Stimulated activated naive CD8-positive, alpha-beta T cell treated with anti-CD3 and anti-CD28 coated beads, Interleukin-15, amount 100 ng/mL, for 72 hours (primary cell): ENCODE data around the gene RAB12.
A peak's percentile ranks its signal among the peaks of the same experiment; 100 is the strongest.
"Not testable (repeated sequence)": the region's sequence is repeated elsewhere in the genome, so short reads cannot be mapped to it uniquely, and the experiment has no call there.

Source experiments
- ATAC-seq: fragments of 150-1000 bp; cut with Tn5 transposase; 2 replicates; pipeline ENCODE4 v1.10.0; 2021; ENCODE audit warnings: mild to moderate bottlenecking, moderate library complexity
- DNase-seq, 2 donors: peaks; one replicate each; pipeline ENCODE4 v3.0.0; 2021 to 2022
- H3K27ac Mint-ChIP-seq, 2 donors: one replicate each; pipeline ENCODE4 v1.8.0; 2022; ENCODE audit warnings: mild to moderate bottlenecking in 2 of 2, mixed read lengths in 2 of 2, moderate library complexity in 2 of 2
- H3K27me3 Mint-ChIP-seq: one replicate; pipeline ENCODE4 v1.8.0; 2022; ENCODE audit warnings: mixed read lengths
- H3K4me1 Mint-ChIP-seq: one replicate; pipeline ENCODE4 v1.8.0; 2022; ENCODE audit warnings: mild to moderate bottlenecking, mixed read lengths
- H3K4me3 Mint-ChIP-seq, 2 donors: one replicate each; pipeline ENCODE4 v1.8.0; 2022; ENCODE audit warnings: mild to moderate bottlenecking in 2 of 2, mixed read lengths in 2 of 2, moderate library complexity in 1 of 2
- H3K9me3 Mint-ChIP-seq, 2 donors: one replicate each; pipeline ENCODE4 v1.8.0; 2022; ENCODE audit warnings: mixed read lengths in 2 of 2

Gene RAB12

GRCh38 chr18:8605974-8606373 is 3.3 kb upstream of the RAB12 start:
- no peak for ATAC-seq
- no peak overlapping the region for H3K27ac Mint-ChIP-seq
- H3K9me3 Mint-ChIP-seq: peaks cover 0 to 7% of the 10 kb centered on the region in 2 donors
- DNase-seq: no peak
- peaks cover 19% of the 10 kb centered on the region for H3K27me3 Mint-ChIP-seq
- peaks cover 42% of the 10 kb centered on the region for H3K4me1 Mint-ChIP-seq
- H3K4me3 Mint-ChIP-seq: peak overlapping the region in 1 of 2 donors; percentile 45

- Mint-ChIP-seq H3K27ac (peak overlapping the region in 1 of 2 donors; percentile 78), H3K4me1 (peaks cover 55% of the 10 kb centered on the region)
- ATAC-seq: no peak
These were observed 1.2 kb upstream of the RAB12 start for GRCh38 chr18:8607776-8608742.

GRCh38 chr18:8609659-8610458 is 622 bp downstream of the RAB12 start:
- peak; percentile 29 for ATAC-seq
- Mint-ChIP-seq H3K4me3 (peak overlapping the region; percentile 80 to 84), H3K27ac (peak overlapping the region; percentile 77 to 91), H3K4me1 (peaks cover 61% of the 10 kb centered on the region), H3K9me3 (peaks cover 0 to 7% of the 10 kb centered on the region in 2 donors), H3K27me3 (no peaks in the 10 kb centered on the region)
- peak; percentile 26 to 29 for DNase-seq

More at GRCh38 chr18:8607776-8608742, 1.2 kb upstream of the RAB12 start:
- H3K4me3 Mint-ChIP-seq: peak overlapping the region; percentile 82 to 94
- no peak for DNase-seq
- H3K9me3 Mint-ChIP-seq: peaks cover 0 to 7% of the 10 kb centered on the region in 2 donors
- H3K27me3 Mint-ChIP-seq: peaks cover 2% of the 10 kb centered on the region

- Mint-ChIP-seq H3K4me3 (peak overlapping the region; percentile 80 to 84), H3K27me3 (no peaks in the 10 kb centered on the region), H3K9me3 (peaks cover 0 to 7% of the 10 kb centered on the region in 2 donors), H3K4me1 (peaks cover 67% of the 10 kb centered on the region), H3K27ac (peak overlapping the region; percentile 77 to 91)
- DNase-seq: peak; percentile 9 to 37
- peak; percentile 33 for ATAC-seq
These were observed 1.2 kb downstream of the RAB12 start for GRCh38 chr18:8610459-8610851.

GRCh38 chr18:8611916-8612576 is 2.8 kb downstream of the RAB12 start:
- H3K4me1 Mint-ChIP-seq: peaks cover 73% of the 10 kb centered on the region
- no peaks in the 10 kb centered on the region for H3K9me3 Mint-ChIP-seq
- DNase-seq (no peak), ATAC-seq (no peak)
- H3K4me3 Mint-ChIP-seq: peak overlapping the region; percentile 80 to 84
- H3K27me3 Mint-ChIP-seq: no peaks in the 10 kb centered on the region
- no peak overlapping the region for H3K27ac Mint-ChIP-seq

GRCh38 chr18:8614875-8615274 is 5.6 kb downstream of the RAB12 start:
- Mint-ChIP-seq H3K27me3 (no peaks in the 10 kb centered on the region), H3K4me3 (peak overlapping the region in 1 of 2 donors; percentile 38), H3K27ac (peak overlapping the region in 1 of 2 donors; percentile 85), H3K9me3 (no peaks in the 10 kb centered on the region), H3K4me1 (peaks cover 86% of the 10 kb centered on the region)
- ATAC-seq: no peak
- DNase-seq: no peak

- ATAC-seq (peak; percentile 52), DNase-seq (no peak)
- peaks cover 86% of the 10 kb centered on the region for H3K4me1 Mint-ChIP-seq
- peak overlapping the region; percentile 83 to 85 for H3K27ac Mint-ChIP-seq
- peak overlapping the region in 1 of 2 donors; percentile 5 for H3K4me3 Mint-ChIP-seq
- H3K9me3 Mint-ChIP-seq: no peaks in the 10 kb centered on the region
- H3K27me3 Mint-ChIP-seq: no peaks in the 10 kb centered on the region
These were observed 6.3 kb downstream of the RAB12 start for GRCh38 chr18:8615397-8616027.

GRCh38 chr18:8616028-8616401 is 6.8 kb downstream of the RAB12 start:
- Mint-ChIP-seq H3K27me3 (no peaks in the 10 kb centered on the region), H3K27ac (no peak overlapping the region), H3K4me1 (peaks cover 85% of the 10 kb centered on the region), H3K9me3 (no peaks in the 10 kb centered on the region), H3K4me3 (no peak overlapping the region)
- ATAC-seq (no peak), DNase-seq (no peak)

- H3K4me1 Mint-ChIP-seq: peaks cover 75% of the 10 kb centered on the region
- ATAC-seq: no peak
These were observed 8.7 kb downstream of the RAB12 start for GRCh38 chr18:8617907-8618306.

GRCh38 chr18:8619041-8619440 is 9.8 kb downstream of the RAB12 start:
- no peak for ATAC-seq
- Mint-ChIP-seq H3K27me3 (no peaks in the 10 kb centered on the region), H3K9me3 (peaks cover 4 to 7% of the 10 kb centered on the region in 2 donors), H3K4me1 (peaks cover 78% of the 10 kb centered on the region), H3K27ac (peak overlapping the region in 1 of 2 donors; percentile 75), H3K4me3 (no peak overlapping the region)
- DNase-seq: no peak

More at GRCh38 chr18:8617907-8618306, 8.7 kb downstream of the RAB12 start:
- Mint-ChIP-seq H3K4me3 (no peak overlapping the region), H3K27me3 (no peaks in the 10 kb centered on the region), H3K27ac (no peak overlapping the region), H3K9me3 (peaks cover 4 to 7% of the 10 kb centered on the region in 2 donors)
- DNase-seq: no peak

GRCh38 chr18:8619835-8620577 is 10.8 kb downstream of the RAB12 start:
- Mint-ChIP-seq H3K4me3 (no peak overlapping the region), H3K27ac (no peak overlapping the region)

GRCh38 chr18:8620845-8621244 is 11.6 kb downstream of the RAB12 start:
- no peak overlapping the region for H3K27ac Mint-ChIP-seq
- H3K4me3 Mint-ChIP-seq: no peak overlapping the region

More at GRCh38 chr18:8619835-8620577, 10.8 kb downstream of the RAB12 start:
- no peaks in the 10 kb centered on the region for H3K27me3 Mint-ChIP-seq
- peaks cover 71% of the 10 kb centered on the region for H3K4me1 Mint-ChIP-seq
- peaks cover 4 to 7% of the 10 kb centered on the region in 2 donors for H3K9me3 Mint-ChIP-seq
- no peak for ATAC-seq
- DNase-seq: no peak

GRCh38 chr18:8622625-8623024 is 13.4 kb downstream of the RAB12 start:
- Mint-ChIP-seq H3K4me1 (peaks cover 64% of the 10 kb centered on the region), H3K27ac (peak overlapping the region in 1 of 2 donors; percentile 14), H3K4me3 (peak overlapping the region; percentile 33 to 52)
- ATAC-seq, H3K27me3 Mint-ChIP-seq, DNase-seq, H3K9me3 Mint-ChIP-seq: not testable (repeated sequence)

More at GRCh38 chr18:8620845-8621244, 11.6 kb downstream of the RAB12 start:
- Mint-ChIP-seq H3K27me3 (no peaks in the 10 kb centered on the region), H3K4me1 (peaks cover 67% of the 10 kb centered on the region), H3K9me3 (peaks cover 4 to 7% of the 10 kb centered on the region in 2 donors)
- ATAC-seq: peak; percentile 72
- no peak for DNase-seq

GRCh38 chr18:8623549-8624106 is 14.4 kb downstream of the RAB12 start:
- Mint-ChIP-seq H3K9me3 (peaks cover 4 to 7% of the 10 kb centered on the region in 2 donors), H3K27me3 (no peaks in the 10 kb centered on the region), H3K27ac (no peak overlapping the region), H3K4me1 (peaks cover 54% of the 10 kb centered on the region), H3K4me3 (peak overlapping the region in 1 of 2 donors; percentile 24)
- no peak for DNase-seq
- peak; percentile 77 for ATAC-seq
